HG02884 (cell line): Measurements from ENCODE around the gene MLH1.

Experiments
- ATAC-seq: cut with Tn5 transposase; IDR thresholded peaks from one replicate; pipeline ENCODE4 v1.9.1; 2021; ENCODE audit warnings: mild to moderate bottlenecking, moderate library complexity; ENCODE audit not compliant: unreplicated experiment

Gene MLH1

DNA sequence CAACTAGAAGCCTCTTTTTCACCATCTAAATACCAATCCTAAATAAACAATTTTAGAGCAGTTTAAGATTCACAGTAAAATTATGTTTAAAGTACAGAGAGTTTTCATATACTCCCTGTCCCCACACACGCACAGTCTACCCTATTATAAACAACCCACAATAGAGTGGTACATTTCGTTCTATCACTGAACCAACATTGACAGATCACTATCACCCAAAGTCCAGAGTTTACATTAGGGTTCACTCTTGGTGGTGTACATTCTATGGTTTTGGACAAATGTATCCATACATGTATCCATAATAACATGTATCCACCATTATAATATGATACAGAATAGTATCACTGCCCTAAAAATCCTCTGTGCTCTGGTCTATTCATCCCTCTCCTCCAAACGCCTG lies 89.0 kb downstream of the MLH1 start:
- ATAC-seq = no peak

GRCh38 chr3:37086918-37087317 lies 93.6 kb downstream of the MLH1 start:
- ATAC-seq = no peak

- no peak for ATAC-seq
Measured at GRCh38 chr3:37087870-37088269, 94.6 kb downstream of the MLH1 start.

GRCh38 chr3:37092484-37092883 lies 99.2 kb downstream of the MLH1 start:
- ATAC-seq = no peak

DNA sequence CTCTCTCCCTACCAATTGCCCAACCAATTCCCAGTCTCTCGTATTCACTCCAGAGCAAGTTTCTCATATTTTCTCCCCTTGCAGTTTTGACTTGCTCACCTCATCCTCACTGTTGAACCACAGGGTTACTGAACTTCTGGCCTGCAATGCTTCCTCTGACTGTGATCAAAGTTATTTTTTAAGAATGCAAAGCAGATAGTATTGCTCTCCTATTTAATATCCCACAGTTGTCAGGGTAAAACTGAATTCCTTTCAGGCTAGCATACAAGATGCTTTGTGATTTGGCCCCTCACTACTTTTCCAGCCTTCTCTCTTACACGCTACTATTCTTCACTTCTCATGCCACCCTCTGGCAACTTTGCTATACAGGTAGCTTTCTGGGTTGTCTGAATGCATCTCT lies 100.2 kb downstream of the MLH1 start:
- ATAC-seq = no peak

DNA sequence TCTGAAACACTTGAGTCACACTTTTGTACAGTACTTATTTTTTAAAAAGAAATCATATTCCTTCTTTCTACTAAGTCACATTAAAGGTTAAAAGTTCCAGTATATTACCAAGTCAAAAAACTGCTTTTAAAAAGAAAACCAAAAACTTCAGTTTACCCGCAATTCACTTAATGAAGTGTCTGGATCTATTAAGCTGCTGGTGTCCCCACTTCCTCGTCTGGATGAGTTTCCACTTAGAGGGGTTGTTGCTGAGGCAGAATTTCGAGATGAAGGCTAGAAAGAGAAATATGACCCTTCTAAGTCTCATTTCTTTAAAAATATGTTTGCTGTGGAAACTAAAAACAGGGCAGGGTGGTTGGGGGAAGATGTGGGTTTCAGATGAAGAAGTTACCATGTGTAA lies 101.3 kb downstream of the MLH1 start:
- no peak for ATAC-seq

DNA sequence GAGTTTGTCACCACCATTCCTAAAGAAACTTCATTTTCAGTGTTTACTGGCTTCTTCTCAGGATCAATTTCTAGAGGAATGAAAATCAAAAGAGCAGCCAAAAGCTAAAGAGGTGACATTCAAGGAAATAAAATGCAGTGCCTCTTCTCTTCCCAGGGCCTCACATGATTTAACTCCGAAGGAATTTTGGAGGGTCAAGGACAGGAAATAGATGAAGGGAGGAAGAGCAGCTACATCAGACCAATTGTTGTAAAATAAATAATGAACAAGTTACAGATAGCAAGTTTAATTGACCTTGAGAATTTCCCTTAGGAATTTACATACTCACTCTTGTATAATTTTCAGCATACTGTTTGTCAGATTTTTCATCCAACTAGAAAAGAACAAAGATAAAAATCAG lies 103.0 kb downstream of the MLH1 start:
- no peak for ATAC-seq

DNA sequence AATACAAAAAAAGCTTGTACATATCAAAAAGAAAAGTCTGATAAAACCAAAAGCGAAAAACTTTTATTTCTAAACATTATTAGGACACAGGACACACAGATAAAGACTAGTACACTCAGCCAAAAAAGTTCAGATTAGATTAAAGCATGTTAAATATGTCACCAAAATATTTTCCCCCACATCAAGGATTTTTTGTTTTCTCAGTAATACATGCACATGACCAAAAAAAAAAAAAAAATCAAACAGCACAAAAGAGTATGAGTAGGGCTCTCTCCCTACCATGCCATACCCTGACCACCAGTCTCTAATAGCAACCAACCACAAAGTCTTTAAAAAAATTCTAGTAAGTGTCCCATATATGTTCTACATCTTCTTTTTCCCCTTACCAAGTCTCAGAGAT lies 103.7 kb downstream of the MLH1 start:
- ATAC-seq = no peak

DNA sequence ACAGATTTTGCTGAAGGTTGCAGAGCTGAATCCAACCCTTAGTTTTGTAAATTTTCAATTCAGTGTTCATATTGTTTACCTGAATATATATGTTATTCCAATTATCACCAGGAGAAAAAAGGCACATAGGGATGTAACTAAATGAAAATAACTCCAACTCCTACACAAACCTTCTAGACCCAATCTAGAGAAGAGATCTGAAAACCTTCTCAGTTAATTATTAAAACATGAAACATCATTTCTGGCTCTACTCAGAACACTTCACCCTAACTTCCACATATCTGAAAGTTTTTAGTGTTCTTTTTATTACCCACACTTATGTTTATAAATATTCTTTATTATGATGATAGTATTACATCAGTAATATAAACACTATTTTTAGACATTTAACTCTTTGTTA lies 104.5 kb downstream of the MLH1 start:
- no peak for ATAC-seq

- ATAC-seq = no peak
Measured at GRCh38 chr3:37098884-37099283, 105.6 kb downstream of the MLH1 start.

DNA sequence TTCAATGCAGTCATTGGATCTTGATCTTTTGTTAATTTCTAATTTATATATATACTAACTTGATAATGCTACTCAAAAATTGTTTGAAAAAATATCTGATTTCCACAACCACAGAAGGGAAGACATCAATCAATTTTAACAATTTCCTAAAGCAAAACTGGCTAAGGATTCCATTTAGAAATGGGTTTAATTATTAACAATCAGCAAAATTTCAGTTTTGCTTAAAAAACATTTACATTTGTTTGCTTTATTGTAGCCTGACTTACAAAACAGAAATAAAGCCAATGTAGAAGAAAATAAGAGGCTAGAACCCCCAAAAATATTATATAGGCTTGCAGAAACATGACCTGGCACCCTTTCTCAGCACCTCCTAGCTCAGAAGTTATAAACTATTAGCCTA lies 106.2 kb downstream of the MLH1 start:
- ATAC-seq = no peak

DNA sequence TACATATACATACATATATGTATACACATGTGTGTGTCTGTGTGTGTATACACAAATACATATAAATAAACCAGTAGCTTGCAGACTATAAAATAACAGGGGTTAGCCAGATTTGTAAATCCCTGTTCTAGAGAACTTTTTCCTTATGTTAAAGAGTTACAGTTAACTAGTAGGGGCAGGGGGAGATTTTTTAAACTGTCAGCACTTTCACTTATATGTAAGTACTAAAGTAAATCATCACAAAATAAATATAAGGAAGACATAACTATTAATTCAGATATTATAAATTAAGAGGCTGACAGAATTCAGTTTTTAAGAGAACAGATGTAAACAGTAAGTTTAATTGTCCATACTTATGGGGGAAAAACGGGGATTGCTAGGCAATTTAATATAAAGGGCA lies 107.1 kb downstream of the MLH1 start:
- ATAC-seq = no peak
